ENCODE results near the gene UGT3A2. TPM values are rescaled to one million over a fixed set of nuclear protein-coding genes. Genes with fewer than 3 reads are reported as not detected.

Gene UGT3A2
- total RNA-seq, 2 experiments from 2014 or later, result 0.15 to 0.18 TPM

Other genes starting within 250 kb of the UGT3A2 start
- gene IL7R, start 210.0 kb downstream of the UGT3A2 start, total RNA-seq, result 100 to 1,000 TPM; 271 to 273 TPM
- gene CAPSL, start 128.3 kb downstream of the UGT3A2 start, total RNA-seq, result not detected
- not detected for gene UGT3A1, start 75.5 kb downstream of the UGT3A2 start, total RNA-seq
- gene LMBRD2, start 85.0 kb upstream of the UGT3A2 start, total RNA-seq, result 10 to 100 TPM; 13.2 to 14.4 TPM
- gene SKP2, start 85.2 kb upstream of the UGT3A2 start, total RNA-seq, result 10 to 100 TPM; 33.1 to 37.9 TPM
- gene NADK2, start 175.0 kb upstream of the UGT3A2 start, total RNA-seq, result 10 to 100 TPM; 15.8 to 16.2 TPM
- not detected for gene RANBP3L, start 235.0 kb upstream of the UGT3A2 start, total RNA-seq

Measured in activated CD4-positive, alpha-beta memory T cell treated with anti-CD3 and anti-CD28 coated beads, Interleukin-2, amount 10 ng/mL, durations not matched to agents 7 days and 5 days (primary cell).